Head of caudate nucleus (tissue), 42 donors: ENCODE measurements around the gene GRM6.
A peak's percentile ranks its signal among the peaks of the same experiment; 100 is the strongest.

ENCODE experiments used
- DNase-seq, 42 donors: peaks; one replicate each; pipeline versions ENCODE4 v3.0.0 to v3.0.0-alpha.2; 2020 to 2021; ENCODE audit warnings: mixed read lengths in 7 of 42
- intact Hi-C: fragments of 100-400 bp; cut with DNase I; formaldehyde crosslinking; loops from one replicate; pipeline ENCODE4 v1.15.0; 2022

Gene GRM6

DNA sequence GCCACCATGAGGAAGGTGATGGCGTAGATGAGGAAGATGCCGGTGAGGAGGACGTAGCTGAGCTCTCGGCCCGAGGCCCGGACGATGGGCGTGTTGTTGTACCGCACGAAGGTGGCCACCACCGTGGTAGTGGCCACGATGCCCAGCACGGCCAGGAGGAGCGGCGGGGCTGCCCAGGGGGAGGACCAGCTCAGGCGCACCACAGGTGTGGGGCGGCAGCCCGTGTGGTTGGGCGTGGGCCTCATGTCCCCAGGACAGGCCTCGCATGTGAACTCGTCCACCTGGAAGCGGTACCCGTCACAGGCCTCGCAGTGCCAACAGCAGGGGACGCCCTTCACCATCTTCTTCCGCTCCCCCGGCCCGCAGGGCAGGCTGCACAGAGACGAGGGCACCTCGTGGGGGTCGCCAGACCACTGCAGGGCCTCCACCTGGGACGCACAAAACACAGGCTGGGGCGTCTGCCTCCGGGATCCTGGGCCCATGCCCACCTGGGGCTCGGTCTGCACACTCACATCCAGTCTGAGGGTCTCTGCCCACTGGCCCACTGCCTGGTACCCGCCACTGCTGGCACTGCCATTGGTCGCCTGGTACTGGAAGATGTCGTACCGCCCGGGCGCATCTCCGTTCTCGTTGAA, 8.7 kb downstream of the GRM6 start:
- intact Hi-C loops: no loop called here
- peak in 1 of 42 donors; percentile 8 for DNase-seq

DNA sequence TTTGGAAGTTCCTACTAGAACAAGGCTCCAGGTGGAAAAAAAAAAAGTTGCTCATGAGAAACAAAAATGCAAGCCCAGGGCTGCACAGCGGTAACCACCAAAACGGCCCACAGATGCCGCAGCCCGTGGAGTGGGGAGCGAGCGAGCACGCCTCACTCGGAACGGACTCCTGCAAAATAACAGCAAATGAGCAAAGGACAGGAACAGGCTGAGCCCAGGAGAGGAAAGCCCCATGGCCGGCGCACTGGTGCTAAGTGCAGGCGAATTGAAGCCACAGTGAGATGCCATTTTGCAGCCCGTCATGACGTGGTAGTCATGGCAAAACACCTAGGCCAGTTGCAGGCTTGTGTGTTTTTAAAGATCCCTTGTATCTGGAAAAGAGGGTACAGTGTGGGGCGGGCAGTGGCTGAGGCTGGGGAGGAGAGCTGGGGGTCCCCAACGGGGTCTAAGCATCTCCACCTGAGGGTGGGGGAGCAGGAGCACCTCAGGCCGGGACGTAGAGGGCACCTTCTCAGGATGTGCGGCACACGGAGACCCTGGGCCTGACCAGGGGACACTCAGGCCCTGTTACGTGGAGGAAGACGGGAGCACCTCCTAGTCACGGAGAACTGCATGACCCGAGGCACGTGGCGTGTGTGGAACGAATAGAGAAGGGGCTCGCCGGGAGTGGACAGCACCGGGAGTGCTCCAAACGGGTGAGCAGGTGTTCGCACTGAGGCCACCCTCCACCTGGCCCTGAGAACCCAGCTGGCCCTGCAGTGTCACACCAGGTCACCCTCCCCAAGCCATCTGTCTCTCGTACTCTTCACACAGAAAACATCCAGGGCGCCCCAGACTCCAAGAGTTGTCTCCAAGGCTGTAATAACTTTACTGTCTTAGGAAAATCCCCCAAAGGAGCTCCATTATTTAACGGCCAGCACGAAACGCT, 10.7 kb downstream of the GRM6 start:
- intact Hi-C loops: no loop called here
- DNase-seq: peak in 1 of 42 donors; percentile 22

DNA sequence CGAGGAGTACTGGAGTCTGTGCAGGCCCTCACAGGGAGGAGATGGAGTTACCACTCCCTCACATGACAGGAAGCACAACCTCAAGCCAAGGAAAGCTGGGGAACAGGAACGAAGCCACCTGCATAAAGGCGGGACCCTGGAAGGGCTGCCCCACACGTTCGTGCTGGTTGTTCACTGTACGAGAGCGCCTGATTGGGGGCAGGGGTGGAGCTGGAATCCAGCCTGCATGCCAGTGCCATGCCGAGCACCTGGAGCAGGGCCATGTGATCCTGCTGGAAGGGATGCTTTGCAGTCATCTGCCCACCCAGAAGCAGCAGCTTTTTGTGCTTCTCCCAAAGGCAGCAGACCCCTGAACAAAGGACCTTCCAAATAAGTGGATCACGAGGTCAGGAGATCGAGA, 11.4 kb downstream of the GRM6 start:
- DNase-seq: no peak
- intact Hi-C loops: no loop called here

- DNase-seq: no peak
- intact Hi-C loops: no loop called here
Observed at GRCh38 chr5:178982941-178983340, 12.2 kb downstream of the GRM6 start.

- no peak for DNase-seq
- intact Hi-C loops: no loop called here
Observed at GRCh38 chr5:178981381-178981780, 13.7 kb downstream of the GRM6 start.

GRCh38 chr5:178965465-178966055, 29.6 kb downstream of the GRM6 start:
- no peak for DNase-seq
- intact Hi-C loops: no loop called here

DNA sequence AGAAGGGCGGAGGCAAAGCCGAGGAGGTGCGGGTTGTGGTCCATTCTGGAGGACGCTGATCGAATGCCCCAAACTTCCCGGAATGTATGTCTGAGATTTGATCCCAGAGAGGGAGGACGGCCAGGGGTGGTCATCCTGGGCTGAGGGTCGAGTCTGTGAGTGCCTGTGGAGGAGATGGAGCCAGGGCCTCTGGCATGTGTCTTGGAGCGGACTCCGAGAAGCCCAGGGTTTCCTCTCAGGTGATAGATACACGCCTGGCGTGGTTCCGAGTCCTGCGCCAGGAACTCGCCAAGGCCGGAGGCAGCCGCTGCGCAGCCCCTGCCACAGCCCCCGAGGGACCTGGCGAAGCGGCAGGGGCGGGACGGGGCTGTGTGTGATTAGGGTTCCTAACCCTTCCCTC, 53.8 kb downstream of the GRM6 start:
- peak in 29 of 42 donors; percentile 2 to 51 (median 18) for DNase-seq
- intact Hi-C loops: loop anchor here (2.0 to 10.0 kb wide), 3 partner anchors 45 to 123 kb away; partner anchors contain the start of genes ZNF354C and ZNF879

DNA sequence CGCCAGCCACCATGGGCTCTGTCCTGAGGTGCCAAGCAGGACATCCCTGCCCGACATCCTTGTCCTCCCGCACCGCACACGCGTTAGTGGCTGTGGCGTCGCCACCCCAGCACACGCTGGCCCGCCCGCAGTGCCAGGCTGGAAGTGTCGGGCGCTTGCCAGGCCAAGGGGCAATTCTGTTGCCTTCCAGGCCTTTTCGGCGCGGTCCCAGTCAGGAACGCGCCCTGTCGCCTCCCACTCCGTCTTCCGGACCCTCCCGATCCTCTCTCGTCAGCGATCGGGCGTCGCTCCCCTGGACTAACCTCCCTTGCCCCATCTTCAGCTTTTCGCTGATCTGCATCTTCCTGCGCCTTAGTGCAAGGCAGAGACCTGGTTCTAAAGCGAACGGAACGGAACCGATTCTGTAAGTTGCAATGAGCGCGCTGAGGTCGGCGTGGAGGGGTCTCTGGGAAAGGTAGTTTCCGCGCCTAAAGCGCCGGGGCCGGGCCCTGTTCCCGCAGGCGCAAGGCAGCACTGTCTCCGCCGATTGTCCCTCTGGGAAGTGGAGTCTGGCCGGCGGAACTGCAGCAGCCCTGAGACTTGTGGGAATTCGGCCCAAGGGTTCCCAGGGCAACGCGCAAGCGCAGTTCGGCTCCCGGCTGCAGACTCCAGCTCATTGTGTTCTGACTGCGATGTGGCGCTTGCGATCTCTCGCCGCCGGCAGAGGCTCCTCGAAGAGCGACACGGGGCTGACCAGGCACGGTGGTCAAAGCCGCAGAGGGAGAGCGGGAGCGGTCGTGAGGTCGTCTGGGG, 54.4 kb downstream of the GRM6 start, which contains the start of gene ZNF454:
ZNF454 (plus strand) TSS at position 630 of the 792 bp plus-strand sequence. CDS start 1,594 bp downstream, outside the sequence.
- peak; percentile 93 to 99 (median 96) for DNase-seq
- intact Hi-C loops: loop anchor here (2.0 to 10.0 kb wide), 3 partner anchors 44 to 124 kb away; partner anchors contain the start of genes ZNF354C and ZNF879

GRCh38 chr5:178931846-178932760, 63.0 kb downstream of the GRM6 start:
- no peak for DNase-seq
- intact Hi-C loops: no loop called here
